Activated T-helper 1 cell treated with anti-CD3 and anti-CD28 coated beads, Interleukin-12 subunit alpha, Interleukin-12 subunit beta, Interleukin-2, Interleukin-4 antibody, amounts not matched to agents 30 ng/mL and 10 ng/mL and 1 ng/mL, durations not matched to agents 14 hours and 24 hours and 36 hours (primary cell): ENCODE results near the gene FUBP3. TPM values are rescaled to one million over a fixed set of nuclear protein-coding genes. Genes with fewer than 3 reads are reported as not detected.

Experiments
- DNase-seq: peaks from one replicate; pipeline ENCODE4 v3.0.0; 2021; ENCODE audit warnings: low spot score
- H3K27ac Mint-ChIP-seq: one replicate; pipeline ENCODE4 v1.8.0; 2021; ENCODE audit warnings: mild to moderate bottlenecking, mixed read lengths
- H3K27me3 Mint-ChIP-seq: one replicate; pipeline ENCODE4 v1.8.0; 2022; ENCODE audit warnings: mild to moderate bottlenecking, moderate library complexity, mixed read lengths; ENCODE audit not compliant: insufficient read depth
- H3K36me3 Mint-ChIP-seq: one replicate; pipeline ENCODE4 v1.8.0; 2021; ENCODE audit warnings: low read depth, mixed read lengths
- H3K4me1 Mint-ChIP-seq: one replicate; pipeline ENCODE4 v1.8.0; 2021; ENCODE audit warnings: low read depth, mixed read lengths
- H3K4me3 Mint-ChIP-seq: one replicate; pipeline ENCODE4 v1.8.0; 2021; ENCODE audit warnings: mild to moderate bottlenecking, moderate library complexity, mixed read lengths
- H3K9me3 Mint-ChIP-seq: one replicate; pipeline ENCODE4 v1.8.0; 2021; ENCODE audit warnings: mixed read lengths
- intact Hi-C: fragments of 100-400 bp; cut with micrococcal nuclease; formaldehyde crosslinking; loops from one replicate; pipeline ENCODE4 v1.15.1; 2024
- total RNA-seq: library from RNA; stranded (reverse); gene quantifications from 2 replicates; pipeline ENCODE4 v1.2.3, GENCODE V29; 2022

FUBP3 gene
- total RNA-seq, 1 donor from 2014 or later = 52.6 TPM

DNA sequence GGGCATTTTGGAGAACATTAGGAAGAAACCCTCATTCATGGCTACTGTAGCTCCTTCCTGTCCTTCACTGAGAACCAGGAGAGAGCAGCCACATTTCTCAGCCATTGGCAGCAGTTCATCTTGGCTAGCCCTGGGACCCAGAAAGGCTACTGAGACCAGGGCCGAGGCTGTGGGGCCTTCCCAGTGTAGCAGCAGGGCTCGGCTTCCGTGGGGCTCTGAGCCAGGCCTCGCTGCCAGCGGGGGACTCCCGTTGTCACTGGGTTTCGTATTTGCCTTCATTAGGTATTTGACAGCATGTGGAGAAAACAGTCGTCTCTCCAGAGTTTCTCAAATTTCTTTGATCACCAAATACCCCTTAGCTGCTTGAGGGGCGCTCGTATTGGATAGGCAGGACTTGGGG, 47.7 kb downstream of the FUBP3 start:
- DNase-seq = no peak
- H3K27me3 Mint-ChIP-seq = no peaks in the 10 kb centered on the region
- peaks cover 39% of the 10 kb centered on the region for H3K36me3 Mint-ChIP-seq
- H3K4me3 Mint-ChIP-seq = no peak overlapping the region
- no peak overlapping the region for H3K27ac Mint-ChIP-seq
- H3K9me3 Mint-ChIP-seq = no peaks in the 10 kb centered on the region
- intact Hi-C loops = no loop called here
- H3K4me1 Mint-ChIP-seq = no peaks in the 10 kb centered on the region

DNA sequence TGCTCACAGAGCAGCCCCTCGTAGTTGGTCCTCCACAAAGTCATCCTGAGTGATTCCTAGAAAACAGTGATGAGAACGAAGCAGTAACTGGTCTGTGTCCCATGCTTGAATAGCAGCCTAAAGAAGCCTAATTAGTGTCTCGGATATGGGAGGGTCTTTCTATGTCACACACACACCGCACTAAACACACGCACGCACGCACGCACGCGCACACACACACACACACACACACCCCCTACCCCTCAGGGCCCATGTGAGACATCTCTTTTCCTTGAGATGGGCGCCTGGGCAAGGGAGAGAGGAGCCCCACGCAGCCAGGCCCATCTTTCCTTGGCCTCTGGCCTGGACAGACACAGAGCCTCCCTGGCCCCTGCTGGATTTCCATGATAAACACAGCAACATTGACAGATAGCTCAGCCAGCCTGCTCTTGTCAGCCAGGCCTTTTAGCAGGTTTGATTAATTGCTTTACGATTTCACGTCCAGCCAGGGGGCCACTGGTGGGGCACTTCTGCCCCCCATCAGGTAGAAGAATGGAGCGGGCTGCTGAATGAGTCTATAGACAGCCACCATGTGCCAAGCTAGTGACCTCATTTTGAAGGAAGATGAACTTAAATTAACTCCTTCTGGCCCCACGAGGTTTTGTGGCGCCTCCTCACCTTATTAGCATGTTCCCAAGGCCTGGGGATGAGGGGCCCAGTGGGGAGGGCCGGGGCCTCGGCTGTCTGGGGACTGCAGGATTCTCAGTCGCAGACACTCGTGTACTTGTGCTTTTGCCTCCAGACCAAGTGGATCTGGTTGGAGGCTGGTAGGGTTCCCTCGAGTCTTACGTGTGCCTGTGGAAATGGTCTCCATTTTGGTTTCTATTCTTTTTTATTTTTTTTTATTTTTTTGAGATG, 48.8 kb downstream of the FUBP3 start:
- H3K9me3 Mint-ChIP-seq = no peaks in the 10 kb centered on the region
- H3K4me1 Mint-ChIP-seq = no peaks in the 10 kb centered on the region
- intact Hi-C loops = no loop called here
- no peak overlapping the region for H3K27ac Mint-ChIP-seq
- DNase-seq = no peak
- no peak overlapping the region for H3K4me3 Mint-ChIP-seq
- H3K36me3 Mint-ChIP-seq = peaks cover 38% of the 10 kb centered on the region
- no peaks in the 10 kb centered on the region for H3K27me3 Mint-ChIP-seq

DNA sequence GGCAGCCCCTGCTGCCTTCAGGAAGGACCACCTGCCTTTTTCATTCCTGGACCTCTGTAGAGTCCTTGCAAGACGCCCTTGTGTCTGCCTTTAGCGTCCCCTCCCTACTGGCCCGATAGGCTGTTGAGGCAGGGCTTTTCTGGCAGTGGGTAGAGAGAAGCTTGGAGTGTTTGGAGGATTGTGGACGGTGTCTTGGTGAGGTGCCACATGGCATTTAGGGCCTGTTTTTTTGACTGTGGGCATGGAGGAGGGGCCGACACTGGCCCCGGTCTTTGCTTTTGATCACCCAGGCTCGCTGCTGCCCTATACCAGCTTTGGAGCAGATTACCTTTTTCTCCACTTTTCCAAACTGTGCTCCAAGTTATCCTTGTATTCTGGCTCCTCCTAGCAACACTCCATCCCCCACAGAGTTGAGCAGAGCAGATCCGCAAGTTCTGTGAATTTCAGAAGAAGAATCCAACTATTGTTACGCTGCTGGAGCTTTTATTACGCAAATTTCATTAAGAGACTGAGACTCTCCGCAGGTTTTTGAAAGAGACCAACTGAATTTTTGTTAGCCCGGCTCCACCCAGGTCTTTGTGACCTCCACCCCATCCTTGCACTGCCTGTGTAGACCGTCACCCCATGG, 50.2 kb downstream of the FUBP3 start:
- H3K27ac Mint-ChIP-seq = no peak overlapping the region
- peaks cover 32% of the 10 kb centered on the region for H3K36me3 Mint-ChIP-seq
- intact Hi-C loops = no loop called here
- DNase-seq = no peak
- no peaks in the 10 kb centered on the region for H3K9me3 Mint-ChIP-seq
- H3K4me1 Mint-ChIP-seq = no peaks in the 10 kb centered on the region
- H3K4me3 Mint-ChIP-seq = no peak overlapping the region
- H3K27me3 Mint-ChIP-seq = no peaks in the 10 kb centered on the region

DNA sequence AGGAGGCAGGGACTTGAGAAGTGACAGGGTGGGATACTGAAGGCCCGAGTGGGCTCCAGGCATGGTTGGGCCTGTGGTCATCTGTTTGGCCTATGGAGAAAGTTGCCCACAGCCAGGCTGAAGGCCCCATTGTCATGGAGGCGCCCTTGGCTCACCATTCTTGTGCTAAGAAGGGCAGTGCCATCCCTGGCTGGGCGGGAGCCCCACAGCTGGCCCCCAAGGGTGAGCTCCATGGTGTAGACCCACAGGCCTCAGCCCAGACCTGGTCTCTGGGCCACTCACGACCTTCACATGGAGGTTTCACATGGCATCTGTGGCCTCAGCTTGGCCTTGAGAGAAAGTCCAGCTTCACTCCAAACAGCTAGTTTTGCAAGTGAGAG, 50.7 kb downstream of the FUBP3 start:
- H3K36me3 Mint-ChIP-seq = peaks cover 35% of the 10 kb centered on the region
- no peaks in the 10 kb centered on the region for H3K4me1 Mint-ChIP-seq
- DNase-seq = no peak
- H3K27ac Mint-ChIP-seq = no peak overlapping the region
- H3K4me3 Mint-ChIP-seq = no peak overlapping the region
- intact Hi-C loops = no loop called here
- no peaks in the 10 kb centered on the region for H3K27me3 Mint-ChIP-seq
- H3K9me3 Mint-ChIP-seq = no peaks in the 10 kb centered on the region

DNA sequence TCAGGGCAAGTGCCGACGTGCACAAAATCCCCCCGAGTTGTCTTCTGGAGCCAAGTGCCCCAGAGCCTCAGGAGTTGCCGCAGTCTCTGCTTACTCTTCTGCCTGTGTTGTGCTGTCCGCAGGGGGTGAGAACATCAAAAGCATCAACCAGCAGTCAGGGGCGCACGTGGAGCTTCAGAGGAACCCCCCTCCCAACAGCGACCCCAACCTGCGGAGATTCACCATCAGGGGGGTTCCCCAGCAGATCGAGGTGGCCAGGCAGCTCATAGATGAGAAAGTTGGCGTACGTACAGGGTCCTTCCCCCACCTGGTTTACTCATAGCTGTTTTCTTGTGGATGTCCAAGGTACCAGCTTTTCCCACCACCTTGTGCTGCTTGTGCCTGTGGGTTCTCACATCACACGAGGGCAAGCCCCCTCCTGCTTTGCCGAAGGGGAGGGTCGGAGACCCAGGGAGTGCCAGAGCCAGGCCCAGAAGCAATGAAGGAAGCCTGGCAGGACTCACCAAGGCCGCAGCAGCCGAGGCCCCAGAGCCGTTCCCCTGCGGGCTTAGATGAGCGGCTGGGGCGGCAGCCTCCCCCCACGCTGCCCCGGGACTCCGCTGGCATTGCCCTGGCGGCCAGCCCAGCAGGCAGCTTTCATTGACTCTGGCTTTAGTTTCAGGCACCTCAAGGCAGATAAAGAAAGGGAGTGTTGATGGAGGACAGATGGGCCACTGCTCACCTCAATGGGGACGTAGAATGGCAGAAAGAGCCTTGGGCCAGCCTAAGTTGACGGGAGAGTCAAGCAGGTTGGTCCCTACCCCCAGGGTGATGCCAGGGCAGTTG, 51.3 kb downstream of the FUBP3 start:
- Mint-ChIP-seq H3K4me3 (no peak overlapping the region), H3K36me3 (peaks cover 35% of the 10 kb centered on the region), H3K27ac (no peak overlapping the region), H3K4me1 (no peaks in the 10 kb centered on the region), H3K27me3 (no peaks in the 10 kb centered on the region), H3K9me3 (no peaks in the 10 kb centered on the region)
- intact Hi-C loops = no loop called here
- no peak for DNase-seq

DNA sequence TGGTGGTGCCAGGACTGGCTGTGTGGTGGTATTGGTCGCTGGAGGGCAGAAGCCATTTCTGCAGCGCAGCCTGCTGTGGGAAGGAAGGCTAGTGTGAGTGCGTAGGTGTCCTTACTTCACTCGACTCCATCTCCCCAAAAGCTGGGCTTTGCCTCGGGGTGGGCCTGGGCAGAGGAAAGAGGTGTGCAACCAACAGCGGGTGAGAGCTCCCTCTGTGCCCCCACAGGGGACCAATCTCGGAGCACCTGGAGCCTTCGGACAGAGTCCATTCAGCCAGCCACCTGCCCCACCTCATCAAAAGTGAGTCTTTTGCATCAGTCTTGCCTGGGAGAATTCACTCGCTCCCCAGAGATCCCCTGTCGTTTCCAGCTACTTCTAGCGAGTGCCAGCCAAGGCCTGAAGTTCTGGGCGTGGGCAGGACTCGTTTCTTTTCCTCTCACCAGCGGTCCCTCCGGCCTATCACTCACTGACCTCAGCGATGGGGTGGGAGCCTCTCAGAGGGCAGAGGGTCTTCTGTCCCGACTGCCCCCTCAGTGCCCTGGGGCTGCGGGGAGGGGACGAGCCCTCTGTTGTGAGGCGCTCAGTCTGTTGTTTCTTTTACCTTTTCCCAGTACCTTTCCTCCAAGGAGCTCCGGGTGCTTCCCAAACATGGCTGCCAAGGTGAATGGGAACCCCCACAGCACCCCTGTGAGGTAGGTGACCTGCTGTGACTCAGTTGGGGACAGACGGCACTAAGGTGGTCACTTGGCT, 52.1 kb downstream of the FUBP3 start:
- no peaks in the 10 kb centered on the region for H3K9me3 Mint-ChIP-seq
- H3K27ac Mint-ChIP-seq = no peak overlapping the region
- H3K36me3 Mint-ChIP-seq = peaks cover 27% of the 10 kb centered on the region
- H3K27me3 Mint-ChIP-seq = no peaks in the 10 kb centered on the region
- H3K4me1 Mint-ChIP-seq = no peaks in the 10 kb centered on the region
- DNase-seq = no peak
- intact Hi-C loops = no loop called here
- no peak overlapping the region for H3K4me3 Mint-ChIP-seq

DNA sequence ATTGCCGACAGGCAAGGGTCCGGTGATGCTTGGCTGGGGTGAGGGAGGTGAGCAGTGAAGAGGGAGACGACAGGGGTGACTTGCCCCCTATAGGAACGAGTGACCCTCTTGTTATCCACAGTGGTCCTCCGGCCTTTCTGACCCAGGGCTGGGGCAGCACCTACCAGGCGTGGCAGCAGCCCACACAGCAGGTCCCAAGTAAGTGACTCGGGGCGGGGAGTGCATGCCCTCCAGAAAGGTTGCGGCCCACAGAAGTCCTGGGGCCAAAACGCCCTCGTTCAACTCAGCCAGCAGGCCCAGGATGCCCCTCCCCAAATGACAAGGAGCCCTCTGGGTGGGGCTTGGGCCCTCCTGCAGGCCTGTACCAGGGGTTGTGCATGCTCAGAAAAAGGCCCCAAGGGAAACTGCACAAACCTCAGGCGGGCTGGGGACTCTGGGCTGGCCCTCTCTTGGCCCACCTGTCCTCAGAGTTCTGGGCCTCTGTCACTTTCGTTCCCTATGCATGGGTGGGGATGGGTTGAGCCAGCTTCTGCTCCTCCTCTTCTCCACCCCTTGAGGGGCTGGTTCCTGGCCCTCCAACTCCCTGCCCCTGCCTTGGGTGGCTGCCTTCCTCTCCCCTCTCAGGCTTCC, 52.8 kb downstream of the FUBP3 start:
- Mint-ChIP-seq H3K27ac (no peak overlapping the region), H3K36me3 (peaks cover 22% of the 10 kb centered on the region)

DNA sequence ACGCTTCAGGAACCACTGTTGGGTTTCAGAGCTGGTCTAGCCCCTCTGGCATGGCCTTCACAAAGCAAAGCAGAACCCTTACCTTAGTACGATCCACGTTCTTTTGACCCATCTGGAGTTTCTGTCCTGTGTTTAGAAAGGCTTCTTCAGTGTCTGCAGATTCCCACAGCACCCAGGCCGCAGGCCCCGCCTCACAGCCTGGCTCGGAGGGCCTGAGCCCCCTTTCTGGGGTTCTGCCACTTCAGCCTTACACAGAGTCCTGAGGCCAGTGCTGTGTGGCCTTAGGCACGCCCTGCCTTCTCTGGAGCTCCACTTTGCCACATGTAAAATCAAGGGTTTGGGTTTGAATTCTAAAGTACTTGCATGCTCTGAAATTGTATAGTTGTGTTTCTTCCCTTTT, 53.5 kb downstream of the FUBP3 start:
- no peak overlapping the region for H3K27ac Mint-ChIP-seq
- DNase-seq = no peak
- no peaks in the 10 kb centered on the region for H3K27me3 Mint-ChIP-seq
- H3K9me3 Mint-ChIP-seq = no peaks in the 10 kb centered on the region
- H3K4me1 Mint-ChIP-seq = no peaks in the 10 kb centered on the region
- H3K4me3 Mint-ChIP-seq = no peak overlapping the region
- peaks cover 21% of the 10 kb centered on the region for H3K36me3 Mint-ChIP-seq
- intact Hi-C loops = no loop called here

More for the DNA sequence above, 52.8 kb downstream of the FUBP3 start:
- DNase-seq = no peak
- Mint-ChIP-seq H3K4me3 (no peak overlapping the region), H3K9me3 (no peaks in the 10 kb centered on the region), H3K27me3 (no peaks in the 10 kb centered on the region), H3K4me1 (no peaks in the 10 kb centered on the region)
- intact Hi-C loops = no loop called here

DNA sequence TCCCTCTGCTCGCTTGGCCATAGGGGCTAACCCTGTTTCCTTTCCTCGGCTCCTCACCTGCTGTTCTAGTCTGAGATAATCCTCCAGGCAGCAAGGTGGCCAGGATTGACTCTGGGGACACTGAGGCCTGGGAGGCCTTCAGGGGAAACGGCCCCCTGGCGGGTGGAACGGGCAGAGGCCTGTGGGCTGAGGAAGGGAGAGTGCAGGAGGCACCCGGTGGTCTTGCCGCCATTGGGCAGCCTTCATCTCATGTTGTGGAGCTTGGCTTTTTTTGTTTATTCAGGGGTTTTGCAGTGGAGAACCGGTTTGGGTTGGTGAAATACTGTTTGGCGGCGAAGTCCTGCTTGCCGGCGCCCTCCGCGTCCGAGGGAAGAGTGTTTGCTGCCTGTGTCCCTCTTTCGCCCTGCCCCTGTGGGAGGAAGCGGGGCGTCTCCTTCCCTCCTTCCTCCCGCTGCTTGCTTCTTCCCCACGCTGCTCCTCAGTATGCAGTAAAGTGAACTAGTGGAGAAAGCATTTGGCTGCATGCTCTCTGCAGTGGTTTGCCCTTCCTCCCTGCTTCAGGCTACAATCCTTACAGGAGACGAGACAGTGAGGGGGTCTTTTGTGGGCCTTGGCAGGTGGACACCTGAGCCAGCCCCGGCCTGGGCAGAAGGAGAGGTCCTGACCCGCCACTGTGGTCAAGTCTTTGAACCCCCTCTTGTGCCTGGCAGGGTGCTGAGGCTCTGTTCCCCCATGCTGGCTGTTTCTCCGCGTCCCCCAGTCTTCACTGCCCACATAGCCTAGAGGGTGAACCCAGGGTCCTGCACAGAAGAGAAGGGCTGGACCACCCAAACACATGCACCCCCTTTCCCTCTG, 54.2 kb downstream of the FUBP3 start:
- no peak overlapping the region for H3K4me3 Mint-ChIP-seq
- H3K9me3 Mint-ChIP-seq = no peaks in the 10 kb centered on the region
- H3K27ac Mint-ChIP-seq = no peak overlapping the region
- no peaks in the 10 kb centered on the region for H3K4me1 Mint-ChIP-seq
- DNase-seq = no peak
- intact Hi-C loops = no loop called here
- H3K27me3 Mint-ChIP-seq = no peaks in the 10 kb centered on the region
- peaks cover 22% of the 10 kb centered on the region for H3K36me3 Mint-ChIP-seq

DNA sequence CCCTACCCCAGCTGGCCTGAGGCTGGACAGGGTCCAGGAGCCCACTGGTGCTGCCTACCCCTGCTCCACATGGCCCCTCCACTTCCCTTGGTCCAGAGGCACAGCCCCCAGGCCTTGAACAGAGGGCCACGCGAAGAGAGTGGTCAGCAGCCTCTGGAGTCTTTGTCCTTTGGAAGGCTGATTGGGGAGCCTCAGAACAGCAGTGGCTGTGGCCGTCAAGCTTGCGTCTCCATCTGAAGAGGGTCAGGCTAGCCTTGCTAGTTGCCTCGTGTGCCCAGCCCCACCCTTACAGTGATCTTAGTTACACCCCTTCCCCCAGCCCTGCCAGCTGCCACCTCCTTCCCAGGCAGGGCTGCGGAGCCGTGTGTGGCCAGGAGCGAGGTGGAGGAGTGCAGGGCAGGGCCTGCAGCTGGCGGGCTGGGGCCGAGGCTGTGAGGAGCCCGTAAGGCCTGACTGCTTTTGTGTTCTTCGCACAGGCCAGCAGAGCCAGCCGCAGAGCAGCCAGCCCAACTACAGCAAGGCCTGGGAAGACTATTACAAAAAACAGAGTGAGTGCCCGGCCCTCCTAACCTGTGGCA, 54.9 kb downstream of the FUBP3 start:
- DNase-seq = no peak
- Mint-ChIP-seq H3K4me1 (no peaks in the 10 kb centered on the region), H3K27ac (no peak overlapping the region), H3K36me3 (peaks cover 24% of the 10 kb centered on the region), H3K4me3 (no peak overlapping the region), H3K27me3 (no peaks in the 10 kb centered on the region), H3K9me3 (no peaks in the 10 kb centered on the region)
- intact Hi-C loops = no loop called here

DNA sequence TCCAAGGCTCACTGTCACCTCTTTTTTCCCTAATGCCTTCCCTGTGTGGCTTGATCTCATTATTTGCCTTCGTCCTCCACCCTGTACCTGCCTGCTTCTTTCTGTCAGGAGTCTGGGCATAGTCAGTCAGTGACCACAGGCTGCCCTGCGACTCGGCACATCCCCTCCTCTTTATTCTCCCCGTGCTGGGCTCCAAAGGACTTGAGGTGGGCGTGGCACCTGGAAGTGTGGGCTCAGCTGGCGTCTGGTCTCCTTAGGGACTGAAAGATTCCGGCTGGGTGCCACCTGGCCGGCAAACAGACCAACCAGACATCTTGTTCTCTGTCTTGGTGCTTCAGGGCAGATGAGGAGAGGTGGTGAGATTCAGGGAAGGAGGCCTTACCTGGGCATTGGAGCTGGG, 55.4 kb downstream of the FUBP3 start:
- Mint-ChIP-seq H3K4me1 (no peaks in the 10 kb centered on the region), H3K9me3 (no peaks in the 10 kb centered on the region), H3K4me3 (no peak overlapping the region), H3K27me3 (no peaks in the 10 kb centered on the region), H3K27ac (no peak overlapping the region), H3K36me3 (peaks cover 21% of the 10 kb centered on the region)
- intact Hi-C loops = no loop called here
- no peak for DNase-seq
